Activated CD4-positive, alpha-beta T cell treated with anti-CD3 and anti-CD28 coated beads for 48 hours (primary cell): ENCODE data around the gene NGFR.
"Not testable (repeated sequence)": the region's sequence is repeated elsewhere in the genome, so short reads cannot be mapped to it uniquely, and the experiment has no call there.

Experiments used
- DNase-seq: peaks from one replicate; pipeline ENCODE4 v3.0.0-alpha.2; 2020

NGFR gene

GRCh38 chr17:49497148-49498028 is 2.3 kb downstream of the NGFR start:
- DNase-seq, result peak; percentile 19

- no peak for DNase-seq
Measured at GRCh38 chr17:49498029-49498615, 3.0 kb downstream of the NGFR start.

- DNase-seq, result no peak
Measured at GRCh38 chr17:49501496-49501895, 6.4 kb downstream of the NGFR start.

GRCh38 chr17:49502254-49502653 is 7.2 kb downstream of the NGFR start:
- DNase-seq, result no peak

GRCh38 chr17:49502680-49503079 is 7.6 kb downstream of the NGFR start:
- not testable (repeated sequence) for DNase-seq

GRCh38 chr17:49504369-49504768 is 9.3 kb downstream of the NGFR start:
- DNase-seq, result no peak

GRCh38 chr17:49505854-49506253 is 10.8 kb downstream of the NGFR start:
- DNase-seq, result no peak

- DNase-seq, result no peak
Measured at GRCh38 chr17:49506282-49506681, 11.2 kb downstream of the NGFR start.

GRCh38 chr17:49508061-49508865 is 13.2 kb downstream of the NGFR start:
- no peak for DNase-seq

GRCh38 chr17:49508866-49509587 is 13.9 kb downstream of the NGFR start:
- no peak for DNase-seq

- no peak for DNase-seq
Measured at GRCh38 chr17:49509588-49509917, 14.5 kb downstream of the NGFR start.

GRCh38 chr17:49510059-49510719 is 15.1 kb downstream of the NGFR start:
- no peak for DNase-seq

- no peak for DNase-seq
Measured at GRCh38 chr17:49510720-49511110, 15.6 kb downstream of the NGFR start.

GRCh38 chr17:49511810-49512209 is 16.7 kb downstream of the NGFR start:
- DNase-seq, result no peak

- no peak for DNase-seq
Measured at GRCh38 chr17:49512296-49513043, 17.4 kb downstream of the NGFR start.

- DNase-seq, result no peak
Measured at GRCh38 chr17:49513044-49513395, 17.9 kb downstream of the NGFR start.

GRCh38 chr17:49513641-49514040 is 18.5 kb downstream of the NGFR start:
- DNase-seq, result no peak

- DNase-seq, result no peak
Measured at GRCh38 chr17:49514071-49514721, 19.1 kb downstream of the NGFR start.

- no peak for DNase-seq
Measured at GRCh38 chr17:49515196-49515770, 20.2 kb downstream of the NGFR start.

- no peak for DNase-seq
Measured at GRCh38 chr17:49516180-49516579, 21.1 kb downstream of the NGFR start.
